Occipital lobe (tissue), 2 donors: ENCODE data around the gene AGER. TPM values are rescaled to one million over a fixed set of nuclear protein-coding genes. Genes with fewer than 3 reads are reported as not detected.
"Not testable (repeated sequence)": the region's sequence is repeated elsewhere in the genome, so short reads cannot be mapped to it uniquely, and the experiment has no call there.

Experiments
- DNase-seq: peaks from one replicate; lab custom pipeline; 2025; lab: John Stamatoyannopoulos, UW
- total RNA-seq: library from RNA; depleted of rRNA; stranded (reverse); fragments of >200 nt; gene quantifications from one replicate; pipeline ENCODE4 v1.2.3, GENCODE V29; 2014

Gene AGER
- total RNA-seq, 1 donor from 2014 or later: 0.78 TPM

- no peak for DNase-seq
Measured at GRCh38 chr6:32200711-32201475, 16.8 kb upstream of the AGER start.

- DNase-seq: no peak
Measured at GRCh38 chr6:32198866-32199265, 14.8 kb upstream of the AGER start.

- DNase-seq: no peak
Measured at GRCh38 chr6:32198345-32198696, 14.3 kb upstream of the AGER start.

GRCh38 chr6:32196682-32197616, 12.9 kb upstream of the AGER start:
- peak; percentile 31 for DNase-seq

- DNase-seq: peak; percentile 81
Measured at GRCh38 chr6:32195902-32196681, 12.0 kb upstream of the AGER start.

GRCh38 chr6:32195652-32195901, 11.5 kb upstream of the AGER start:
- DNase-seq: peak; percentile 100

- DNase-seq: no peak
Measured at GRCh38 chr6:32194825-32195651, 11.0 kb upstream of the AGER start.

GRCh38 chr6:32194388-32194787, 10.3 kb upstream of the AGER start:
- DNase-seq: no peak

GRCh38 chr6:32193096-32193495, 9.0 kb upstream of the AGER start:
- not testable (repeated sequence) for DNase-seq

GRCh38 chr6:32192608-32193039, 8.6 kb upstream of the AGER start, which contains the start of gene GPSM3:
Gene GPSM3, minus strand, starts transcription at chr6:32192643. Its CDS starts 130 bp downstream, at chr6:32192513.
- DNase-seq: no peak

- no peak for DNase-seq
Measured at GRCh38 chr6:32191696-32192607, 7.9 kb upstream of the AGER start.

- no peak for DNase-seq
Measured at GRCh38 chr6:32190911-32191677, 7.0 kb upstream of the AGER start.

GRCh38 chr6:32190054-32190851, 6.2 kb upstream of the AGER start, which contains the start of gene PBX2:
Gene PBX2, minus strand, starts transcription at chr6:32190202. Its CDS starts 287 bp downstream, at chr6:32189915.
- peak; percentile 88 for DNase-seq

- DNase-seq: no peak
Measured at GRCh38 chr6:32189742-32190053, 5.6 kb upstream of the AGER start.

- no peak for DNase-seq
Measured at GRCh38 chr6:32189069-32189741, 5.2 kb upstream of the AGER start.

- no peak for DNase-seq
Measured at GRCh38 chr6:32188381-32189068, 4.5 kb upstream of the AGER start.

GRCh38 chr6:32187725-32188380, 3.8 kb upstream of the AGER start:
- DNase-seq: not testable (repeated sequence)
